Astrocyte (in vitro differentiated cells and primary cell): ENCODE results near the gene ELAPOR2.

ENCODE experiments used
- EZH2 ChIP-seq: IDR thresholded peaks from 2 replicates; pipeline ENCODE4 v1.6.1; 2012; ENCODE audit warnings: mild to moderate bottlenecking, low read length, inconsistent platforms; ENCODE audit not compliant: insufficient read depth
- TF ChIP-seq, protein P1 (sequence below): IDR thresholded peaks from 2 replicates; pipeline ENCODE4 v1.5.1; 2011; ENCODE audit warnings: low read depth, mild to moderate bottlenecking, inconsistent platforms, low read length, moderate library complexity; ENCODE audit not compliant: insufficient read depth

GRCh38 chr7:87028636-87029035, 30.8 kb downstream of the ELAPOR2 start:
- no peak for TF ChIP-seq EZH2
- TF ChIP-seq, protein P1, sequence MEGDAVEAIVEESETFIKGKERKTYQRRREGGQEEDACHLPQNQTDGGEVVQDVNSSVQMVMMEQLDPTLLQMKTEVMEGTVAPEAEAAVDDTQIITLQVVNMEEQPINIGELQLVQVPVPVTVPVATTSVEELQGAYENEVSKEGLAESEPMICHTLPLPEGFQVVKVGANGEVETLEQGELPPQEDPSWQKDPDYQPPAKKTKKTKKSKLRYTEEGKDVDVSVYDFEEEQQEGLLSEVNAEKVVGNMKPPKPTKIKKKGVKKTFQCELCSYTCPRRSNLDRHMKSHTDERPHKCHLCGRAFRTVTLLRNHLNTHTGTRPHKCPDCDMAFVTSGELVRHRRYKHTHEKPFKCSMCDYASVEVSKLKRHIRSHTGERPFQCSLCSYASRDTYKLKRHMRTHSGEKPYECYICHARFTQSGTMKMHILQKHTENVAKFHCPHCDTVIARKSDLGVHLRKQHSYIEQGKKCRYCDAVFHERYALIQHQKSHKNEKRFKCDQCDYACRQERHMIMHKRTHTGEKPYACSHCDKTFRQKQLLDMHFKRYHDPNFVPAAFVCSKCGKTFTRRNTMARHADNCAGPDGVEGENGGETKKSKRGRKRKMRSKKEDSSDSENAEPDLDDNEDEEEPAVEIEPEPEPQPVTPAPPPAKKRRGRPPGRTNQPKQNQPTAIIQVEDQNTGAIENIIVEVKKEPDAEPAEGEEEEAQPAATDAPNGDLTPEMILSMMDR, result no peak
